Measurements from ENCODE around the gene KRTAP1-3.
"Not testable (repeated sequence)": the region's sequence is repeated elsewhere in the genome, so short reads cannot be mapped to it uniquely, and the experiment has no call there.

KRTAP1-3 gene

GRCh38 chr17:41054556-41054955 is 19.9 kb upstream of the KRTAP1-3 start:
- not testable (repeated sequence) for DNase-seq (ENCODE audit: low spot score)

GRCh38 chr17:41054025-41054424 is 19.4 kb upstream of the KRTAP1-3 start:
- DNase-seq (ENCODE audit: low spot score), result no peak

GRCh38 chr17:41052566-41052965 is 17.9 kb upstream of the KRTAP1-3 start:
- no peak for DNase-seq (ENCODE audit: low spot score)

- DNase-seq (ENCODE audit: low spot score), result no peak
Measured at GRCh38 chr17:41049110-41049509, 14.4 kb upstream of the KRTAP1-3 start.

GRCh38 chr17:41048441-41048840 is 13.8 kb upstream of the KRTAP1-3 start:
- DNase-seq (ENCODE audit: low spot score), result no peak

GRCh38 chr17:41046735-41047465 is 12.2 kb upstream of the KRTAP1-3 start, which contains the start of gene KRTAP2-1:
Gene KRTAP2-1, minus strand, starts transcription at chr17:41047316. Its CDS starts 49 bp downstream, at chr17:41047267.
- DNase-seq (ENCODE audit: low spot score), result not testable (repeated sequence)

- DNase-seq (ENCODE audit: low spot score), result no peak
Measured at GRCh38 chr17:41042953-41043352, 8.3 kb upstream of the KRTAP1-3 start.

GRCh38 chr17:41040783-41041571 is 6.3 kb upstream of the KRTAP1-3 start, which contains the start of gene KRTAP1-1:
Gene KRTAP1-1, minus strand, starts transcription at chr17:41041450. Its CDS starts 53 bp downstream, at chr17:41041397.
- peak; percentile 65 for DNase-seq (ENCODE audit: low spot score)

- DNase-seq (ENCODE audit: low spot score), result no peak
Measured at GRCh38 chr17:41037853-41038350, 3.2 kb upstream of the KRTAP1-3 start.

- no peak for DNase-seq (ENCODE audit: low spot score)
Measured at GRCh38 chr17:41029633-41030245, 4.9 kb downstream of the KRTAP1-3 start, which contains the start of gene KRTAP1-4. Gene KRTAP1-4, minus strand, starts transcription at chr17:41030195. Its CDS starts 117 bp downstream, at chr17:41030078.

- no peak for DNase-seq (ENCODE audit: low spot score)
Measured at GRCh38 chr17:41026715-41027471, 7.8 kb downstream of the KRTAP1-3 start, which contains the start of gene KRTAP1-5. Gene KRTAP1-5, minus strand, starts transcription at chr17:41027208. Its CDS starts 53 bp downstream, at chr17:41027155.

- DNase-seq (ENCODE audit: low spot score), result no peak
Measured at GRCh38 chr17:41024697-41025096, 10.0 kb downstream of the KRTAP1-3 start.

- DNase-seq (ENCODE audit: low spot score), result no peak
Measured at GRCh38 chr17:41020336-41020735, 14.3 kb downstream of the KRTAP1-3 start.

- DNase-seq (ENCODE audit: low spot score), result no peak
Measured at GRCh38 chr17:41019415-41019814, 15.3 kb downstream of the KRTAP1-3 start.

- no peak for DNase-seq (ENCODE audit: low spot score)
Measured at GRCh38 chr17:41018541-41018940, 16.1 kb downstream of the KRTAP1-3 start.

GRCh38 chr17:41016578-41017215 is 18.0 kb downstream of the KRTAP1-3 start:
- no peak for DNase-seq (ENCODE audit: low spot score)

GRCh38 chr17:41015454-41015853 is 19.2 kb downstream of the KRTAP1-3 start:
- no peak for DNase-seq (ENCODE audit: low spot score)

GRCh38 chr17:41013606-41014005 is 21.1 kb downstream of the KRTAP1-3 start:
- DNase-seq (ENCODE audit: low spot score), result no peak

- no peak for DNase-seq (ENCODE audit: low spot score)
Measured at GRCh38 chr17:41013181-41013580, 21.5 kb downstream of the KRTAP1-3 start.

GRCh38 chr17:41012326-41013120 is 22.2 kb downstream of the KRTAP1-3 start:
- DNase-seq (ENCODE audit: low spot score), result no peak

Data from left forelimb (tissue), 1 donor.